ENCODE data around the gene CNGA4. TPM values are rescaled to one million over a fixed set of nuclear protein-coding genes. Genes with fewer than 3 reads are reported as not detected.

CNGA4 gene, protein sequence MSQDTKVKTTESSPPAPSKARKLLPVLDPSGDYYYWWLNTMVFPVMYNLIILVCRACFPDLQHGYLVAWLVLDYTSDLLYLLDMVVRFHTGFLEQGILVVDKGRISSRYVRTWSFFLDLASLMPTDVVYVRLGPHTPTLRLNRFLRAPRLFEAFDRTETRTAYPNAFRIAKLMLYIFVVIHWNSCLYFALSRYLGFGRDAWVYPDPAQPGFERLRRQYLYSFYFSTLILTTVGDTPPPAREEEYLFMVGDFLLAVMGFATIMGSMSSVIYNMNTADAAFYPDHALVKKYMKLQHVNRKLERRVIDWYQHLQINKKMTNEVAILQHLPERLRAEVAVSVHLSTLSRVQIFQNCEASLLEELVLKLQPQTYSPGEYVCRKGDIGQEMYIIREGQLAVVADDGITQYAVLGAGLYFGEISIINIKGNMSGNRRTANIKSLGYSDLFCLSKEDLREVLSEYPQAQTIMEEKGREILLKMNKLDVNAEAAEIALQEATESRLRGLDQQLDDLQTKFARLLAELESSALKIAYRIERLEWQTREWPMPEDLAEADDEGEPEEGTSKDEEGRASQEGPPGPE
- 0.63 TPM for total RNA-seq

DNA sequence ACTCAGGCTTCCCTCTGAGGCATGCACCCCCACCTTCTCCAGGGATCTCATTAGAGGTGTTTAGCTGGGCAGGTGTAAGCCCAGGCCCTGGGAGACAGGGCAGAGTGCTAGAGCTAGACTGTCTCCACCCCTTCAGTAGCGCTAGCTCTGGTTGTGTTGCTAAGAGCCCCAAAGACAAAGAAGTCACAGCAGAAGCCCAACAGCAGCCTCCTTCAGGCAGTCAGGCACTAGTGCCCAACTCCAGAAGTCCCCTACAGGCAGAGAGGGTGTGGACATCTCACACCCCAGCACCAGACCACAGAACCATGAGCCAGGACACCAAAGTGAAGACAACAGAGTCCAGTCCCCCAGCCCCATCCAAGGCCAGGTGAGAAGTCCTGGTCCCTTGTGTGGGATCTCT is at the start of gene CNGA4:
Gene CNGA4 (plus strand): TSS at position 188 of the 400 bp plus-strand sequence. CDS start 118 bp downstream, at position 306.

DNA sequence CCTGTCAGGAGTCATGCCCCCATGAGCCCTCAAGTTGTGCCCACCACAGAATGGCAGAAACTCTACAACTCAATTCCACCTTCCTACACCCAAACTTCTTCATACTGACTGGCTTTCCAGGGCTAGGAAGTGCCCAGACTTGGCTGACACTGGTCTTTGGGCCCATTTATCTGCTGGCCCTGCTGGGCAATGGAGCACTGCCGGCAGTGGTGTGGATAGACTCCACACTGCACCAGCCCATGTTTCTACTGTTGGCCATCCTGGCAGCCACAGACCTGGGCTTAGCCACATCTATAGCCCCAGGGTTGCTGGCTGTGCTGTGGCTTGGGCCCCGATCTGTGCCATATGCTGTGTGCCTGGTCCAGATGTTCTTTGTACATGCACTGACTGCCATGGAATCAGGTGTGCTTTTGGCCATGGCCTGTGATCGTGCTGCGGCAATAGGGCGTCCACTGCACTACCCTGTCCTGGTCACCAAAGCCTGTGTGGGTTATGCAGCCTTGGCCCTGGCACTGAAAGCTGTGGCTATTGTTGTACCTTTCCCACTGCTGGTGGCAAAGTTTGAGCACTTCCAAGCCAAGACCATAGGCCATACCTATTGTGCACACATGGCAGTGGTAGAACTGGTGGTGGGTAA is 39.6 kb upstream of the CNGA4 start, which contains the start of gene OR52W1:
Gene OR52W1 (plus strand): TSS at position 51 of the 637 bp plus-strand sequence. CDS start 0 bp downstream, at position 51.

DNA sequence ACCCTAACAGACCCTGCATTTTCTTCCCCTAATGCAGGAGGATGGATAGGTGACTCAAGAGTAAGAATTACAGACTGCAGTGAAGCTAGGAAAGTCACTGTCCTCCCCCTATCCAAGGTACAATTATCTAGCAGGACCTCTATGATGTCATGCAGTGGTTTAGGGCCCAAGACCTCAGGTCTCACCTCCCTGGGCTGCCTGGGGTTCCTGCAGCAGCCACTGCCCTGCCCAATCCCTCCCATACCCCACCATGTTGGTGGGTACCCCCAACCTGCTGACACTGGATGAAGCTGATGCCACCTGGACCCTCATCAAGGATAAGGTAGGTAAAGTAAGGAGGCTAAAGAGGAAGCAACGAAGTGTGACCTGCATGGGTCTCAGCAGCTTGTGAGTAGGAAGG is 33.5 kb upstream of the CNGA4 start, which contains the start of gene C11orf42:
Gene C11orf42 (plus strand): TSS at position 192 of the 400 bp plus-strand sequence. CDS start 59 bp downstream, at position 251.

DNA sequence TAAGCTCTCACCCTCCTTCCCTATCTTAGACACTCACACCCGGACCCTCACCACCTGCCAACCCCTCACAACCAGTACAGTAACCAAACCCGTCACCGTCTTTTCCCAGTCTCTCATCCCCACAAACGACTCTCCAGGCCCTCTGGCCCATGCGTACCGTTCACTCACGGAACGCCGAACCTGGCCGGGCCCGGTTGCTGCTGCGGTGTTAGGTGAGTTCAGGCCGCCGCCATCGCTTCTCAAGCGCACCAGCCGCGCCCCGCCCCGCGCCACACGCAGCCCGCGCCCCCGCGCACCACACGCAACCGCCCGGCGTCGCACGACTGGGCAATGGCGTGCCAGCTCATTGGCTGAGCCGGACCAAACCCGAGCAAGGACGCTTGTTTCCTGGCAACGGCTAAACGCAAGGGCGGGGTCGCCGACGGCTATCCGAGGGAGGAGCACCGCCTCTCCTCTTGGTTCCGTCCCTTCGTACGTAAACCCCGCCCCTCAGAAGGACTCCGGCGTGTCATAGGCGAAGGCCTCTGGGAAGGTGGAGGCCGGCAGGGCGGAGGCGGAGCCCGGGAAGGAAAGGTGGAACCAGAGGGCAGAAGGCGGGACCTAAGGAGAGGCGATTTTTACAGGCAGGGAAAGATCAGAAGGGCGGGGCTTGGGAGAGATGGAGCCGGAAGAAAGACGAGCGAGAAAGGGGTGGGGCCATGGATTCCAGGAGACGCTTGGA is 4.3 kb upstream of the CNGA4 start, which contains the start of gene FHIP1B:
Gene FHIP1B (minus strand): TSS at position 250 of the 721 bp plus-strand sequence. CDS start 10,120 bp downstream, outside the sequence.

Other genes with a start within 250 kb of the CNGA4 start
- 0.31 TPM for gene OR56A4, start 232.1 kb upstream of the CNGA4 start, total RNA-seq
- 0.31 TPM for gene OR56A1, start 208.3 kb upstream of the CNGA4 start, total RNA-seq
- not detected for gene OR56B4, start 131.4 kb upstream of the CNGA4 start, total RNA-seq
- gene OR52B2, start 68.8 kb upstream of the CNGA4 start, total RNA-seq = 0.63 TPM
- gene OR52W1, start 39.9 kb upstream of the CNGA4 start, total RNA-seq = not detected
- not detected for gene C11orf42, start 33.5 kb upstream of the CNGA4 start, total RNA-seq
- 35.7 TPM for gene FHIP1B, start 4.5 kb upstream of the CNGA4 start, total RNA-seq
- gene CCKBR, start 20.7 kb downstream of the CNGA4 start, total RNA-seq = 8.1 TPM
- gene CAVIN3, start 81.4 kb downstream of the CNGA4 start, total RNA-seq = 2.2 TPM
- gene SMPD1, start 151.4 kb downstream of the CNGA4 start, total RNA-seq = 9.1 TPM
- gene APBB1, start 180.0 kb downstream of the CNGA4 start, total RNA-seq = 222 TPM
- gene HPX, start 201.9 kb downstream of the CNGA4 start, total RNA-seq = 9.7 TPM
- gene TRIM3, start 234.9 kb downstream of the CNGA4 start, total RNA-seq = 109 TPM
- gene ARFIP2, start 242.2 kb downstream of the CNGA4 start, total RNA-seq = 28.5 TPM
- gene TIMM10B, start 242.4 kb downstream of the CNGA4 start, total RNA-seq = 39.4 TPM